ENCODE data around the gene RPS6KA6. TPM values are rescaled to one million over a fixed set of nuclear protein-coding genes. Genes with fewer than 3 reads are reported as not detected.
A peak's percentile ranks its signal among the peaks of the same experiment; 100 is the strongest.

RPS6KA6 gene
- total and polyA plus RNA-seq, 12 donors, result 0.91 to 6.3 (median 4.3) TPM

- TF ChIP-seq POLR2A (IDR thresholded peaks at IDR 0.05) (no peak), CTCF (IDR thresholded peaks at IDR 0.05) (no peak)
- 51 to 58% (median 56%) methylated on average over 6 of the region's 6 CpGs for WGBS, 4 donors
- no peak overlapping the region for H3K4me3 ChIP-seq
Measured at GRCh38 chrX:84189125-84189524, 1.1 kb upstream of the RPS6KA6 start.

GRCh38 chrX:84188320-84188834 lies 378 bp upstream of the RPS6KA6 start:
- intact Hi-C loops (cut with DNase I), result no loop called here
- TF ChIP-seq CTCF (IDR thresholded peaks at IDR 0.05), result no peak
- TF ChIP-seq POLR2A (IDR thresholded peaks at IDR 0.05), result no peak

More at GRCh38 chrX:84189125-84189524, 1.1 kb upstream of the RPS6KA6 start:
- Histone ChIP-seq H3K4me1 (replicated peaks in 1 of 2) (no peaks in the 10 kb centered on the region), H3K9me3 (replicated peaks in 1 of 3) (no peaks in the 10 kb centered on the region), H3K36me3 (replicated peaks in 1 of 2) (no peaks in the 10 kb centered on the region), H3K27ac (no peak overlapping the region), H3K27me3 (no peaks in the 10 kb centered on the region)
- intact Hi-C loops (cut with DNase I), result no loop called here
- DNase-seq, result no peak

GRCh38 chrX:84186603-84187532 lies 1.1 kb downstream of the RPS6KA6 start:
- no peaks in the 10 kb centered on the region for H3K36me3 ChIP-seq (replicated peaks in 1 of 2)
- peak overlapping the region in 2 of 4 donors; percentile 45 to 64 for H3K4me3 ChIP-seq
- no peaks in the 10 kb centered on the region for H3K4me1 ChIP-seq (replicated peaks in 1 of 2)
- H3K9me3 ChIP-seq (replicated peaks in 1 of 3), result no peaks in the 10 kb centered on the region
- TF ChIP-seq CTCF (IDR thresholded peaks at IDR 0.05), result no peak
- no peak for TF ChIP-seq POLR2A (IDR thresholded peaks at IDR 0.05)
- no peaks in the 10 kb centered on the region for H3K27me3 ChIP-seq
- intact Hi-C loops (cut with DNase I), result no loop called here
- H3K27ac ChIP-seq, result peak overlapping the region in 3 of 5 donors; percentile 37 to 74 (median 63)
- 6 to 34% (median 19%) methylated on average over 13 to 28 of the region's 28 CpGs for WGBS, 4 donors
- DNase-seq, result no peak

More at GRCh38 chrX:84188320-84188834, 378 bp upstream of the RPS6KA6 start:
- peak; percentile 34 to 73 (median 55) for DNase-seq
- Histone ChIP-seq H3K36me3 (replicated peaks in 1 of 2) (no peaks in the 10 kb centered on the region), H3K27ac (peak overlapping the region in 3 of 5 donors; percentile 37 to 74 (median 63)), H3K9me3 (replicated peaks in 1 of 3) (no peaks in the 10 kb centered on the region), H3K27me3 (no peaks in the 10 kb centered on the region), H3K4me1 (replicated peaks in 1 of 2) (no peaks in the 10 kb centered on the region), H3K4me3 (peak overlapping the region in 2 of 4 donors; percentile 45 to 64)
- 3 to 70% (median 14%) methylated on average over 5 to 19 of the region's 19 CpGs for WGBS, 4 donors

GRCh38 chrX:84182516-84182915 lies 5.5 kb downstream of the RPS6KA6 start:
- H3K27me3 ChIP-seq, result no peaks in the 10 kb centered on the region
- H3K36me3 ChIP-seq (replicated peaks in 1 of 2), result no peaks in the 10 kb centered on the region
- no peak overlapping the region for H3K4me3 ChIP-seq
- no peak for DNase-seq
- H3K27ac ChIP-seq, result no peak overlapping the region
- intact Hi-C loops (cut with DNase I), result no loop called here
- no peaks in the 10 kb centered on the region for H3K4me1 ChIP-seq (replicated peaks in 1 of 2)
- 68 to 94% (median 79%) methylated on average over 2 of the region's 2 CpGs for WGBS, 4 donors
- no peak for TF ChIP-seq POLR2A (IDR thresholded peaks at IDR 0.05)
- no peak for TF ChIP-seq CTCF (IDR thresholded peaks at IDR 0.05)
- H3K9me3 ChIP-seq (replicated peaks in 1 of 3), result no peaks in the 10 kb centered on the region
